ENCODE measurements around the gene DAP3.

DNA sequence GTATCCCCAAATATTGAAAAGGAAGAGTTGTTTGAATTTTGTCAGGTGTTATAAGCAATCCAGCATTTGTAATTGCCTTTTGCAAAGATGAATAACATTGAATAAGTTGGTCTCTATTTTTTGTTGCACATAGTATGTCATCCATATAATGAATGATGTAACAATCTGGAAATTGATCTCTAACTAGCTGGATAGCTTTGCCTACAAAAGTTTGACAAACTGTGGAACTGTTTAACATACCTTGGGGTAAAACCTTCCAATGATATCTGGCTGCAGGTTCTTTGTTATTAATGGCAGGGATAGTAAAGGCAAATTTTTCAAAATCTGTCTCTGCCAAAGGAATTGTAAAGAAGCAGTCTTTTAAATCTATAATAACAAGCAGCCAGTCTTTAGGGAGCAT is 7.6 kb downstream of the DAP3 start:
- TF ChIP-seq, protein P1, sequence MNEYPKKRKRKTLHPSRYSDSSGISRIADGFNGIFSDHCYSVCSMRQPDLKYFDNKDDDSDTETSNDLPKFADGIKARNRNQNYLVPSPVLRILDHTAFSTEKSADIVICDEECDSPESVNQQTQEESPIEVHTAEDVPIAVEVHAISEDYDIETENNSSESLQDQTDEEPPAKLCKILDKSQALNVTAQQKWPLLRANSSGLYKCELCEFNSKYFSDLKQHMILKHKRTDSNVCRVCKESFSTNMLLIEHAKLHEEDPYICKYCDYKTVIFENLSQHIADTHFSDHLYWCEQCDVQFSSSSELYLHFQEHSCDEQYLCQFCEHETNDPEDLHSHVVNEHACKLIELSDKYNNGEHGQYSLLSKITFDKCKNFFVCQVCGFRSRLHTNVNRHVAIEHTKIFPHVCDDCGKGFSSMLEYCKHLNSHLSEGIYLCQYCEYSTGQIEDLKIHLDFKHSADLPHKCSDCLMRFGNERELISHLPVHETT (CRISPR knock-in tag; conservative IDR thresholded peaks at IDR 0.05 in 1 of 2, IDR thresholded peaks at IDR 0.05 in 1 of 2), result no peak
- no peak for TF ChIP-seq NR2F6 (CRISPR knock-in tag; IDR thresholded peaks at IDR 0.05)
- TF ChIP-seq, protein P2, sequence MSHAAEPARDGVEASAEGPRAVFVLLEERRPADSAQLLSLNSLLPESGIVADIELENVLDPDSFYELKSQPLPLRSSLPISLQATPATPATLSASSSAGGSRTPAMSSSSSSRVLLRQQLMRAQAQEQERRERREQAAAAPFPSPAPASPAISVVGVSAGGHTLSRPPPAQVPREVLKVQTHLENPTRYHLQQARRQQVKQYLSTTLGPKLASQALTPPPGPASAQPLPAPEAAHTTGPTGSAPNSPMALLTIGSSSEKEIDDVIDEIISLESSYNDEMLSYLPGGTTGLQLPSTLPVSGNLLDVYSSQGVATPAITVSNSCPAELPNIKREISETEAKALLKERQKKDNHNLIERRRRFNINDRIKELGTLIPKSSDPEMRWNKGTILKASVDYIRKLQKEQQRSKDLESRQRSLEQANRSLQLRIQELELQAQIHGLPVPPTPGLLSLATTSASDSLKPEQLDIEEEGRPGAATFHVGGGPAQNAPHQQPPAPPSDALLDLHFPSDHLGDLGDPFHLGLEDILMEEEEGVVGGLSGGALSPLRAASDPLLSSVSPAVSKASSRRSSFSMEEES (CRISPR knock-in tag; IDR thresholded peaks at IDR 0.05), result no peak
- TF ChIP-seq GABPA (tag; conservative IDR thresholded peaks at IDR 0.05; ENCODE audit: low read depth), result no peak
- no peak for TF ChIP-seq CBX5 (IDR thresholded peaks at IDR 0.05; ENCODE audit: borderline replicate concordance, low read depth)
- no peak for TF ChIP-seq BACH1 (tag; IDR thresholded peaks at IDR 0.05)
- TF ChIP-seq, protein P3, sequence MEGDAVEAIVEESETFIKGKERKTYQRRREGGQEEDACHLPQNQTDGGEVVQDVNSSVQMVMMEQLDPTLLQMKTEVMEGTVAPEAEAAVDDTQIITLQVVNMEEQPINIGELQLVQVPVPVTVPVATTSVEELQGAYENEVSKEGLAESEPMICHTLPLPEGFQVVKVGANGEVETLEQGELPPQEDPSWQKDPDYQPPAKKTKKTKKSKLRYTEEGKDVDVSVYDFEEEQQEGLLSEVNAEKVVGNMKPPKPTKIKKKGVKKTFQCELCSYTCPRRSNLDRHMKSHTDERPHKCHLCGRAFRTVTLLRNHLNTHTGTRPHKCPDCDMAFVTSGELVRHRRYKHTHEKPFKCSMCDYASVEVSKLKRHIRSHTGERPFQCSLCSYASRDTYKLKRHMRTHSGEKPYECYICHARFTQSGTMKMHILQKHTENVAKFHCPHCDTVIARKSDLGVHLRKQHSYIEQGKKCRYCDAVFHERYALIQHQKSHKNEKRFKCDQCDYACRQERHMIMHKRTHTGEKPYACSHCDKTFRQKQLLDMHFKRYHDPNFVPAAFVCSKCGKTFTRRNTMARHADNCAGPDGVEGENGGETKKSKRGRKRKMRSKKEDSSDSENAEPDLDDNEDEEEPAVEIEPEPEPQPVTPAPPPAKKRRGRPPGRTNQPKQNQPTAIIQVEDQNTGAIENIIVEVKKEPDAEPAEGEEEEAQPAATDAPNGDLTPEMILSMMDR (IDR thresholded peaks at IDR 0.05 in 2 of 3, conservative IDR thresholded peaks at IDR 0.05 in 1 of 3; ENCODE audit: insufficient read depth in 2 of 3, low read depth in 1 of 3, low read length in 3 of 3), result no peak
- TF ChIP-seq, protein P4, sequence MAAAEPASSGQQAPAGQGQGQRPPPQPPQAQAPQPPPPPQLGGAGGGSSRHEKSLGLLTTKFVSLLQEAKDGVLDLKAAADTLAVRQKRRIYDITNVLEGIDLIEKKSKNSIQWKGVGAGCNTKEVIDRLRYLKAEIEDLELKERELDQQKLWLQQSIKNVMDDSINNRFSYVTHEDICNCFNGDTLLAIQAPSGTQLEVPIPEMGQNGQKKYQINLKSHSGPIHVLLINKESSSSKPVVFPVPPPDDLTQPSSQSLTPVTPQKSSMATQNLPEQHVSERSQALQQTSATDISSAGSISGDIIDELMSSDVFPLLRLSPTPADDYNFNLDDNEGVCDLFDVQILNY (CRISPR knock-in tag; IDR thresholded peaks at IDR 0.05), result no peak
- TF ChIP-seq BCOR (IDR thresholded peaks at IDR 0.05), result no peak
- no peak for TF ChIP-seq HNRNPH1 (optimal IDR thresholded peaks at IDR 0.05; ENCODE audit: low read depth, low read length)
